ENCODE results near the gene SAMD11. TPM values are rescaled to one million over a fixed set of nuclear protein-coding genes. Genes with fewer than 3 reads are reported as not detected.

The SAMD11 gene
- total and polyA plus RNA-seq, 10 donors: 7.5 to 37.0 (median 18.9) TPM

GRCh38 chr1:971751-972506 is 48.2 kb downstream of the SAMD11 start:
- Histone ChIP-seq H3K4me1 (peaks cover 9 to 25% (median 15%) of the 10 kb centered on the region in 6 donors), H3K4me3 (no peak overlapping the region), H3K27ac (no peak overlapping the region), H3K9me3 (no peaks in the 10 kb centered on the region), H3K27me3 (replicated peaks in 1 of 7) (peaks cover 10 to 95% (median 59%) of the 10 kb centered on the region in 7 donors), H3K36me3 (no peaks in the 10 kb centered on the region)
- 75 to 85% (median 80%) methylated on average over 26 to 34 of the region's 34 CpGs for WGBS, 5 donors
- intact Hi-C loops (cut with DNase I; ENCODE audit: low total_unique reads): no loop called here
- TF ChIP-seq POLR2AphosphoS5 (IDR thresholded peaks at IDR 0.05): no peak
- no peak for TF ChIP-seq CTCF (IDR thresholded peaks at IDR 0.05 in 8 of 11, conservative IDR thresholded peaks at IDR 0.05 in 3 of 11)
- TF ChIP-seq POLR2A (IDR thresholded peaks at IDR 0.05): no peak
- DNase-seq: no peak

- Histone ChIP-seq H3K27me3 (replicated peaks in 1 of 7) (peaks cover 10 to 86% (median 59%) of the 10 kb centered on the region in 7 donors), H3K4me1 (peaks cover 5 to 15% (median 9%) of the 10 kb centered on the region in 6 donors), H3K9me3 (no peaks in the 10 kb centered on the region), H3K4me3 (no peak overlapping the region), H3K36me3 (no peaks in the 10 kb centered on the region), H3K27ac (no peak overlapping the region)
- 81 to 87% (median 83%) methylated on average over 11 to 28 of the region's 28 CpGs for WGBS, 5 donors
- no peak for DNase-seq
- no peak for TF ChIP-seq POLR2A (IDR thresholded peaks at IDR 0.05)
- TF ChIP-seq POLR2AphosphoS5 (IDR thresholded peaks at IDR 0.05): no peak
- TF ChIP-seq CTCF (IDR thresholded peaks at IDR 0.05 in 8 of 11, conservative IDR thresholded peaks at IDR 0.05 in 3 of 11): no peak
- intact Hi-C loops (cut with DNase I; ENCODE audit: low total_unique reads): no loop called here
Observed at GRCh38 chr1:972726-973458, 49.2 kb downstream of the SAMD11 start.

GRCh38 chr1:973459-974292 is 50.0 kb downstream of the SAMD11 start:
- intact Hi-C loops (cut with DNase I; ENCODE audit: low total_unique reads): no loop called here
- peaks cover 5 to 14% (median 9%) of the 10 kb centered on the region in 6 donors for H3K4me1 ChIP-seq
- no peaks in the 10 kb centered on the region for H3K36me3 ChIP-seq
- 74 to 89% (median 84%) methylated on average over 24 to 28 of the region's 28 CpGs for WGBS, 5 donors
- H3K9me3 ChIP-seq: no peaks in the 10 kb centered on the region
- no peak for DNase-seq
- TF ChIP-seq POLR2AphosphoS5 (IDR thresholded peaks at IDR 0.05) (no peak), CTCF (IDR thresholded peaks at IDR 0.05 in 8 of 11, conservative IDR thresholded peaks at IDR 0.05 in 3 of 11) (no peak), POLR2A (IDR thresholded peaks at IDR 0.05) (no peak)
- no peak overlapping the region for H3K4me3 ChIP-seq
- peaks cover 10 to 85% (median 61%) of the 10 kb centered on the region in 7 donors for H3K27me3 ChIP-seq (replicated peaks in 1 of 7)
- H3K27ac ChIP-seq: no peak overlapping the region

Data from spleen (tissue), 11 donors.